Activated T-cell treated with anti-CD3 and anti-CD28 coated beads, Interleukin-2, amount 50 U/mL, for 24 hours (primary cell): Measurements from ENCODE around the gene NFIC.
A peak's percentile ranks its signal among the peaks of the same experiment; 100 is the strongest.
"Not testable (repeated sequence)": the region's sequence is repeated elsewhere in the genome, so short reads cannot be mapped to it uniquely, and the experiment has no call there.

Source experiments
- DNase-seq: peaks from one replicate; pipeline ENCODE4 v3.0.0-alpha.2; 2020
- H3K27ac Mint-ChIP-seq: 2 replicates; pipeline ENCODE4 v1.8.0; 2020; ENCODE audit warnings: mild to moderate bottlenecking, mixed read lengths
- H3K27me3 Mint-ChIP-seq: 2 replicates; pipeline ENCODE4 v1.8.0; 2020; ENCODE audit warnings: mixed read lengths
- H3K36me3 Mint-ChIP-seq: 2 replicates; pipeline ENCODE4 v1.8.0; 2020; ENCODE audit warnings: low read depth, mixed read lengths
- H3K4me1 Mint-ChIP-seq: 2 replicates; pipeline ENCODE4 v1.8.0; 2020; ENCODE audit warnings: low read depth, mixed read lengths
- H3K4me3 Mint-ChIP-seq: 2 replicates; pipeline ENCODE4 v1.8.0; 2020; ENCODE audit warnings: mild to moderate bottlenecking, moderate library complexity, mixed read lengths
- H3K9me3 Mint-ChIP-seq: 2 replicates; pipeline ENCODE4 v1.8.0; 2020; ENCODE audit warnings: mixed read lengths

The NFIC gene

DNA sequence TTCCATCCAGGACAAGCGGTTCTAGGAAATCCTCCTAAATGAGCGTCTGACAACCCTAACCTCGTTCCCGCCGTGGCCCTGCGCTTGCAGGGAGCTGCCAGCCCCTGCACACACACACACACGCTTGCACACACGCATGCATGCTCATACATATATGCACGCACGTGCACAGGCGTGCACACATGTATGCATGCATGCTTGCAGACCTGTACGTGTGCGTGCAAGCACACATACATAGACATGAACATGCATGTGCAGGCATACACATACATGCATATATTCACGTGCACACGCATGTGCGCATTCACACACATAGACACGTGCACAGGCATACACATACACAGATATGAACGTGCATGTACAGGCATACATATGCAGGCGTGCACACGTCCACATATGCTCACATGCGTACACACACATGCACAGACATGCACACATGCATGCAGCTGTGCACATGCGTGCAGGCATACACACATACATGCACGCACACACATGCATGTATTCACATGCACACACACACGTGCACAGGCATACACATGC is 78.4 kb downstream of the NFIC start:
- Mint-ChIP-seq H3K27me3 (no peaks in the 10 kb centered on the region), H3K27ac (no peak overlapping the region), H3K9me3 (no peaks in the 10 kb centered on the region), H3K36me3 (peaks cover 47% of the 10 kb centered on the region), H3K4me3 (no peak overlapping the region), H3K4me1 (peaks cover 8% of the 10 kb centered on the region)
- no peak for DNase-seq

GRCh38 chr19:3446657-3447056 is 80.3 kb downstream of the NFIC start:
- H3K4me3 Mint-ChIP-seq, H3K27ac Mint-ChIP-seq, H3K4me1 Mint-ChIP-seq: not testable (repeated sequence)

GRCh38 chr19:3448616-3449334 is 82.4 kb downstream of the NFIC start:
- H3K27me3 Mint-ChIP-seq = no peaks in the 10 kb centered on the region
- no peak overlapping the region for H3K4me3 Mint-ChIP-seq
- DNase-seq = no peak
- H3K36me3 Mint-ChIP-seq = peaks cover 65% of the 10 kb centered on the region
- no peak overlapping the region for H3K27ac Mint-ChIP-seq
- peaks cover 3% of the 10 kb centered on the region for H3K4me1 Mint-ChIP-seq
- no peaks in the 10 kb centered on the region for H3K9me3 Mint-ChIP-seq

More at GRCh38 chr19:3446657-3447056, 80.3 kb downstream of the NFIC start:
- DNase-seq, H3K9me3 Mint-ChIP-seq, H3K27me3 Mint-ChIP-seq: not testable (repeated sequence)
- peaks cover 57% of the 10 kb centered on the region for H3K36me3 Mint-ChIP-seq

DNA sequence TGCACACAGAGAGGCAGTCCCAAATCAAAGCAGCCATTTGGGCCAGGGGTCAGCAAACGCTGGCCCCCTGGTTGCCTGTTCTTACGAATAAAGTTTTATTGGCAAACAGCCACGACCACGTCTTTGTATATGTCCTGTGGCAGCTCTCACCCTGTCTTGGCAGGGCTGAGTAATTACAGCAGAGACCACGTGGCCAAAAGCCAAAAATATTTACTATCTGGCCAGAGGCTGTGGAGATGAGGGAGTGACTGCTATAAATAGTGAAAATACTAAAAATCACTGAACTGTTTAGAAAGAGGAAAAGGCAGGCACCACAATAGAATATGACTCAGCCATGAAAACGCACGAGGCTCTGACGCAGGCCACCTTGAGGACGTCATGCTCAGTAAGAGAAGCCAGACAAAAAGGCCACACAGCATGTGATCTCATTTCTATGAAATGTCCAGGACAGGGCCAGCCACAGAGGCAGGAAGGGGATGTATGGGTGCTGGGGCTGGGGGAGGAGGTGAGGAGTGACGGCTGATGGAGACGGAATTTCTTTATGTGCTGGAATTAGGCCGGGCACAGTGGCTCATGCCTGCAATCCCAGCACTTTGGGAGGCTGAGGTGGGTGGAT is 84.5 kb downstream of the NFIC start:
- Mint-ChIP-seq H3K27me3 (no peaks in the 10 kb centered on the region), H3K4me1 (no peaks in the 10 kb centered on the region), H3K27ac (peak overlapping the region; percentile 74), H3K4me3 (no peak overlapping the region), H3K36me3 (peaks cover 61% of the 10 kb centered on the region), H3K9me3 (no peaks in the 10 kb centered on the region)
- DNase-seq = no peak

GRCh38 chr19:3451451-3451866 is 85.1 kb downstream of the NFIC start:
- H3K27ac Mint-ChIP-seq = no peak overlapping the region
- H3K4me3 Mint-ChIP-seq = no peak overlapping the region
- no peaks in the 10 kb centered on the region for H3K4me1 Mint-ChIP-seq
- no peak for DNase-seq
- peaks cover 57% of the 10 kb centered on the region for H3K36me3 Mint-ChIP-seq
- H3K27me3 Mint-ChIP-seq = no peaks in the 10 kb centered on the region
- no peaks in the 10 kb centered on the region for H3K9me3 Mint-ChIP-seq

DNA sequence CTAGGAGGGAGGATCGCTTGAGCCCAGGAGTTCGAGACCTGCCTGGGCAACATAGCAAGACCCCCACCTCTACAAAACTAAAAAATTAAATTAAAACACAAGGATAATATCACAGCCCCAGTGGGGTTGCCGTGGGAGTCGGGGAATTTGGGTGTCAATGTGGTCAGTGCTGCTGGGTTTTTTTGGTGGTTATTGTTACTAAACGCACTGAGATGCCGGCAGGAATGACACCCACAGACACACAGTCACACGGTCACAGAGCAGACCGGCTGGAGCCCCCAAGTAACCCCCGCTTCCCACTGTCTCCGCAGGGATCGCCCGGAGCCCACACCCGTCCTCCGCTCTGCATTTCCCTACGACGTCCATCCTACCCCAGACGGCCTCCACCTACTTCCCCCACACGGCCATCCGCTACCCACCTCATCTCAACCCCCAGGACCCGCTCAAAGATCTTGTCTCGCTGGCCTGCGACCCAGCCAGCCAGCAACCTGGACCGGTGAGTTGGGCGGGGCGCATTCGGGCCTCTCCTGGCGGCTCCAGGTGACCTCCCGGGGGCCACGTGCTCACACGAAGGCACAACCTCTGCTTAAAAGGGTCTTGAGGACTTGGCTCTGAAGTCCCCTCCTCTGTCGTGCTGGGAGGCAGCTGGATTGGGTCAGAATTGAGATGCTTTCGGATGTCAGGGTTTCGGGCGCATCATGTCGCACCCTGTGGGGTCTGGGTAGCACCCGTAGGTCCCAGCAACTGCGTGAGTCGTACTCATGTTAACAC is 86.0 kb downstream of the NFIC start:
- peaks cover 59% of the 10 kb centered on the region for H3K36me3 Mint-ChIP-seq
- H3K27me3 Mint-ChIP-seq = no peaks in the 10 kb centered on the region
- no peak overlapping the region for H3K4me3 Mint-ChIP-seq
- DNase-seq = no peak
- H3K9me3 Mint-ChIP-seq = no peaks in the 10 kb centered on the region
- no peak overlapping the region for H3K27ac Mint-ChIP-seq
- no peaks in the 10 kb centered on the region for H3K4me1 Mint-ChIP-seq

GRCh38 chr19:3452942-3453214 is 86.5 kb downstream of the NFIC start:
- peaks cover 59% of the 10 kb centered on the region for H3K36me3 Mint-ChIP-seq
- H3K27me3 Mint-ChIP-seq, H3K9me3 Mint-ChIP-seq, H3K4me3 Mint-ChIP-seq, DNase-seq, H3K27ac Mint-ChIP-seq, H3K4me1 Mint-ChIP-seq: not testable (repeated sequence)

GRCh38 chr19:3453840-3454239 is 87.5 kb downstream of the NFIC start:
- H3K9me3 Mint-ChIP-seq = no peaks in the 10 kb centered on the region
- H3K27me3 Mint-ChIP-seq = no peaks in the 10 kb centered on the region
- no peaks in the 10 kb centered on the region for H3K4me1 Mint-ChIP-seq
- no peak overlapping the region for H3K27ac Mint-ChIP-seq
- H3K4me3 Mint-ChIP-seq = no peak overlapping the region
- H3K36me3 Mint-ChIP-seq = peaks cover 55% of the 10 kb centered on the region
- DNase-seq = no peak

DNA sequence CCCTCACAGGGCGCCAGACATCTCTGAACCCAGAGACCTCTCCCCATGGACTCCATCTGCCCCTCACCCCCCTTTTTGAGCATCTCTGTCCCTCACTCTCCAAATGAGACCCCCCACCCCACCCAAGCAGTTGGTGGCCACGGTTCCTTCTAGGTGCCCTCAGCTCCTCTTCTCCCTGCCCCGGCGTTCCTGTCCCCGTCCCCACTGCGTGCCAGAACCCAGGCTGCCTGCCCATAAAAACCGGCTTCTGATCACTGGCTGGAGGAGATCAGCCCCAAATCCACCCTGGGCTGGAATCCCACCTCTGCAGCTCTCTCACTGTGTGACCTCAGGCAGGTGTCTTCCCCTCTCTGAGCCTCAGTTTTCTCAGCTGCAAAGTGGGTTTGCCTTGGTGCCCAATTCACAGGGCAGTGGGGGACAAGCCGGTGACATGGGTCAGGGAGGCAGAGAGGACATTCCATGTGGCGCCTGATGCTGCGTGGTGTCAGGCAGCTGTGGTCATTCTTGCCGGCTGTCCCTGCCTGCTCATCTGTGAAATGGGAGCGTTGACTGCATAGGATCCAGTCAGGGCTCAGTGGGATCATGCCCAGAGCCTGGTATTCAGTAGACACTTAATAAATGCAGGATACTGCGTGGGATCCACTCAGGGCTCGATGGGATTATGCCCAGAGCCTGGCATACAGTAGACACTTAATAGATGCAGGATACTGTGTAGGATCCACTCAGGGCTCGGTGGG is 88.4 kb downstream of the NFIC start:
- no peak overlapping the region for H3K27ac Mint-ChIP-seq
- H3K36me3 Mint-ChIP-seq = peaks cover 50% of the 10 kb centered on the region
- no peaks in the 10 kb centered on the region for H3K27me3 Mint-ChIP-seq
- H3K4me1 Mint-ChIP-seq = no peaks in the 10 kb centered on the region
- no peak overlapping the region for H3K4me3 Mint-ChIP-seq
- no peaks in the 10 kb centered on the region for H3K9me3 Mint-ChIP-seq
- no peak for DNase-seq

- no peak overlapping the region for H3K4me3 Mint-ChIP-seq
- H3K4me1 Mint-ChIP-seq = no peaks in the 10 kb centered on the region
- H3K36me3 Mint-ChIP-seq = peaks cover 50% of the 10 kb centered on the region
Measured at GRCh38 chr19:3455393-3455955, 89.1 kb downstream of the NFIC start.

GRCh38 chr19:3455960-3456601 is 89.7 kb downstream of the NFIC start:
- Mint-ChIP-seq H3K27me3 (no peaks in the 10 kb centered on the region), H3K36me3 (peaks cover 44% of the 10 kb centered on the region), H3K4me3 (no peak overlapping the region), H3K4me1 (no peaks in the 10 kb centered on the region), H3K27ac (no peak overlapping the region), H3K9me3 (no peaks in the 10 kb centered on the region)
- DNase-seq = no peak

More at GRCh38 chr19:3455393-3455955, 89.1 kb downstream of the NFIC start:
- no peak overlapping the region for H3K27ac Mint-ChIP-seq
- DNase-seq = no peak
- no peaks in the 10 kb centered on the region for H3K9me3 Mint-ChIP-seq
- H3K27me3 Mint-ChIP-seq = no peaks in the 10 kb centered on the region

GRCh38 chr19:3456925-3457527 is 90.6 kb downstream of the NFIC start:
- H3K4me1 Mint-ChIP-seq = no peaks in the 10 kb centered on the region
- peak overlapping the region; percentile 38 for H3K27ac Mint-ChIP-seq
- no peaks in the 10 kb centered on the region for H3K9me3 Mint-ChIP-seq
- no peak for DNase-seq
- H3K36me3 Mint-ChIP-seq = peaks cover 38% of the 10 kb centered on the region
- H3K27me3 Mint-ChIP-seq = no peaks in the 10 kb centered on the region
- no peak overlapping the region for H3K4me3 Mint-ChIP-seq

- Mint-ChIP-seq H3K27me3 (no peaks in the 10 kb centered on the region), H3K9me3 (no peaks in the 10 kb centered on the region), H3K4me3 (no peak overlapping the region), H3K4me1 (no peaks in the 10 kb centered on the region), H3K36me3 (peaks cover 36% of the 10 kb centered on the region), H3K27ac (no peak overlapping the region)
- no peak for DNase-seq
Measured at GRCh38 chr19:3457528-3458228, 91.3 kb downstream of the NFIC start.
